IMR-90 (cell line): Measurements from ENCODE around the gene PDCD10.

Source experiments
- POLR2A ChIP-seq: IDR thresholded peaks from 2 replicates; pipeline ENCODE4 v1.6.1; 2012; ENCODE audit warnings: mild to moderate bottlenecking, low read depth, low read length
- TF ChIP-seq, protein P1 (sequence below): conservative IDR thresholded peaks from 2 replicates; pipeline ENCODE4 v1.5.1; 2012; ENCODE audit warnings: mild to moderate bottlenecking, low read depth, low read length, improper control_type of control experiment

DNA sequence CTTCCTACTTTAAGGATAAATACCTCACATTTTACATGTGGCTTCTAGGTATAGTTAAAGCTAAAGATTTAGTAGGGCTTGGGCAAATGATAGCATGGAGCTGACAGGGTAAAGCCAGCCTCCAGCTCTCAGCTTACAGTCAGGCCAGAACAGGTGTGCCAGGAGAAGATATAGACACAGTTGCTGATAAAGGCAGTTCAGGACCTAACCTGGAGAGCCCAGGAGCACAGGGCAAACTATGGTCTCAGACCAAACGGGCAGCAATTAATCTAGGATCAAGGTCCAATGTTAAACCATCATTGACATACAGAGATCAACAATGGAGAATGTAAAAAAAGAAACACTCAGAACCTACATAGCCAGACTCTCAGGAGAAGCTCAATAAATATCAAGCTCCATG lies 84.9 kb downstream of the PDCD10 start:
- TF ChIP-seq, protein P1, sequence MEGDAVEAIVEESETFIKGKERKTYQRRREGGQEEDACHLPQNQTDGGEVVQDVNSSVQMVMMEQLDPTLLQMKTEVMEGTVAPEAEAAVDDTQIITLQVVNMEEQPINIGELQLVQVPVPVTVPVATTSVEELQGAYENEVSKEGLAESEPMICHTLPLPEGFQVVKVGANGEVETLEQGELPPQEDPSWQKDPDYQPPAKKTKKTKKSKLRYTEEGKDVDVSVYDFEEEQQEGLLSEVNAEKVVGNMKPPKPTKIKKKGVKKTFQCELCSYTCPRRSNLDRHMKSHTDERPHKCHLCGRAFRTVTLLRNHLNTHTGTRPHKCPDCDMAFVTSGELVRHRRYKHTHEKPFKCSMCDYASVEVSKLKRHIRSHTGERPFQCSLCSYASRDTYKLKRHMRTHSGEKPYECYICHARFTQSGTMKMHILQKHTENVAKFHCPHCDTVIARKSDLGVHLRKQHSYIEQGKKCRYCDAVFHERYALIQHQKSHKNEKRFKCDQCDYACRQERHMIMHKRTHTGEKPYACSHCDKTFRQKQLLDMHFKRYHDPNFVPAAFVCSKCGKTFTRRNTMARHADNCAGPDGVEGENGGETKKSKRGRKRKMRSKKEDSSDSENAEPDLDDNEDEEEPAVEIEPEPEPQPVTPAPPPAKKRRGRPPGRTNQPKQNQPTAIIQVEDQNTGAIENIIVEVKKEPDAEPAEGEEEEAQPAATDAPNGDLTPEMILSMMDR, result no peak
- no peak for TF ChIP-seq POLR2A
